GM19395 (cell line): ENCODE results near the gene SIRT6.
"Not testable (repeated sequence)": the region's sequence is repeated elsewhere in the genome, so short reads cannot be mapped to it uniquely, and the experiment has no call there.

Experiments used
- ATAC-seq: cut with Tn5 transposase; IDR thresholded peaks from one replicate; pipeline ENCODE4 v1.9.1; 2021; ENCODE audit warnings: mild to moderate bottlenecking, moderate library complexity; ENCODE audit not compliant: unreplicated experiment

The SIRT6 gene

DNA sequence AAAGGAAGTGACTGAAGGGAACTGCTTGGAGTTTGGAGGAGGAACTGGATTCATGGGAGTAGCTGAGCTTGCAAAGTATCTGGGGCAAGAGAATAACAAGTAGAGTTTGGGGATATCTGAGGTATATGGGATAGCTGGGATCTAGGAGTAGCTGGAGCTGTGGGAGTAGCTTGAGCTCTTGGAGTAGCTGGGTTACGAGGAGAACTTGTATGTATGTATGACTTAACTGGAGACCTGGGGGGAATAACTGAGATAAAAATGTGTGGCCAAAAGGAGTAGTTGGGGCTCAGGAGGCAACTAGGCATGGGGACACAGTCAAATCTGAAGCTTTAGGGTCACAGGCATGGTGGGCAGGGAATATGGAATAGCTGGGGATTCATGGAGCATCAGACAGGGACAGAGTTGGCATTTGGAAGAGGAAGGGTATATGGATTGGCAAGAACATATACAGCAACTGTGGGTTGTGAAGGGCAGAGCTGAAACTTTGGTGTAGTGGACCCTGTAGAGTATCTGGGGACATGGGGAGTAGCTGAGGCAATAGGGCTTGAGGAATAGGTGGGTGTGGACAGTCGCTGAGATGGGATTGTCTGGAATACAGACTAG, 18.7 kb upstream of the SIRT6 start:
- ATAC-seq: no peak

DNA sequence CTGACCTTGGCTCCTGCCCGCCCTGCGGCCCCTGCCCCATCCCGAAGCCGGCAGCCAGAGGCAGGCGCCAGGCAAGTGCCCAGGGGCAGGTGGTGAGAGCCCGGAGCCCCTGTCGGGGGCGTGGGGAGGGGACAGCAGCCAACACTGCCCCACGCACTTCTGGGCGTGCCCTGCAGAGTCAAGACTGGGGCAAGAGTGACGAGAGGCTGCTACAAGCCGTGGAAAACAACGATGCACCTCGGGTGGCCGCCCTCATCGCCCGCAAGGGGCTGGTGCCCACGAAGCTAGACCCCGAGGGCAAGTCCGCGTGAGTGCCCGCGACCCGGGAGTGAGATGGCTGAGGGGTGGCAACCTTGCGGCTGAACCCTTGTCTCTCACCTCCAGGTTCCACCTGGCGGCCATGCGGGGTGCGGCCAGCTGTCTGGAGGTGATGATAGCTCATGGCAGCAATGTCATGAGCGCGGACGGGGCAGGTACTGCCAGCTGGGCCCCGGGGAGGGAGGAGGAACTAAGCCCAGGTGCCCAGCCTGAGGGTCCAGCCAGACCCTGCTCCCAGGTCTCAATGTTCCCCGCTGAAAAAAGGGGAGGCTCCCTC, 17.4 kb upstream of the SIRT6 start:
- ATAC-seq: no peak

- ATAC-seq: no peak
Measured at GRCh38 chr19:4198467-4199126, 16.2 kb upstream of the SIRT6 start.

DNA sequence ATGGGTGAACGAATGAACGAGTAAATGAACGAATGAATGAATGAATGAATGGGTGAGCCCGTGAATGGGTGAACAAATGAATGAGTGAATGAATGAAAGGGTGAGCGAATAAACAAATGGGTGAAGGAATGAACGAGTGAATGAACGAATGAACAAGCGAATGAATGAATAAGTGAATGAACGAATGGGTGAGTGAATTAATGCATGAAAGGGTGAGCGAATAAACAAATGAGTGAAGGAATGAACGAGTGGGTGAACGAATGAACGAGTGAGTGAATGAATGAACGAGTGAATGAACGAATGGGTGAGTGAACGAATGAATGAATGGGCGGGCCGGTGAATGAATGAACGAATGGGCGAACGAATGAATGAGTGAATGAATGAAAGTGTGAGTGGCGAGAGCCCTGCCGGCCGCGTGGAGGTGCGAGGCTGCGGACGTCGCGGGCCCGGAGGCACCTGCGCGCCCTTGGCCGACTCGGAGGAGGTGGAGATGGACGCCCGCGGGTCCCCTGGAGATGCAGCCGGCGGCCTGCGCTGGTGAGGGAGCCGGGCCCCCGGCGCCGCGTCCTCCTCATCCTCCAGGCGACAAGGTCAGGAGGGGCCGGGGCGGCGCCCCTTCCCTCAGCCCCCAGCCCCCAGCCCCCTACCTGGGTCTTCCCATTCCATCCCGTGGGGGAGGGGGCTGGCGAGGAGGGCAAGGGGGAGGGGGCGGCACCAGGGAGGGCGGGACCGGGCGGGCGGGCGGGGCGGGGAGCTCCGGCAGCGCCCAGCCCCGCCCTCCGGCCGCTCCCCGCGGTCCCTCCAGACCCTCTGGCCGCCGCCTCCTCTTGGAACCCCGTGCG, 15.5 kb upstream of the SIRT6 start:
- no peak for ATAC-seq

GRCh38 chr19:4197228-4197624, 14.9 kb upstream of the SIRT6 start:
- no peak for ATAC-seq

DNA sequence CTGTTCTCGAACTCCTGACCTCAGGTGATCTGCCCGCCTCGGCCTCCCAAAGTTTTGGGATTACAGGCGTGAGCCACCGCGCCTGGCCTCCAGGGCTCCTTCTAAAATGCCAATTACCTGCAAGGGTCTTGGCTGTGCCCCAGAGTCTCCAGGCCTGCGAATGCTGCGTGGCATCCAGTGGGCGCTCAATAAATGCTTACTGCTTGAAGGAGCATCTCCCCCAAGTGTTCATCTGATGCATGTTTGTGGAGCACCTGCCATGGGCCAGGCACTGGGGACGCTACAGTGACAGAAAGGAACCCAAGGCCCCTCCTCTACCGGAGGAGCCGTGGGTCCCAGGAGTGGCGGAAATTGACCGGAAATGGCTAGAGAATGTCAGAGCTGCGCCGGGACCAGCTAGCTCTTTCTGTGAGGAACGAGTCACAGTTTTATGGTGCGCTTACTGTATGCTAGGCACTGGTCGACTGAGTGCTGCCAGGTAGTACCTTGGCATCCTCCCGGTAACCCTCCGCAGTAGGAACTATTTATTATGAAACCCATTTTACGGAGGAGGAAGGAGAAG, 14.3 kb upstream of the SIRT6 start:
- ATAC-seq: no peak

DNA sequence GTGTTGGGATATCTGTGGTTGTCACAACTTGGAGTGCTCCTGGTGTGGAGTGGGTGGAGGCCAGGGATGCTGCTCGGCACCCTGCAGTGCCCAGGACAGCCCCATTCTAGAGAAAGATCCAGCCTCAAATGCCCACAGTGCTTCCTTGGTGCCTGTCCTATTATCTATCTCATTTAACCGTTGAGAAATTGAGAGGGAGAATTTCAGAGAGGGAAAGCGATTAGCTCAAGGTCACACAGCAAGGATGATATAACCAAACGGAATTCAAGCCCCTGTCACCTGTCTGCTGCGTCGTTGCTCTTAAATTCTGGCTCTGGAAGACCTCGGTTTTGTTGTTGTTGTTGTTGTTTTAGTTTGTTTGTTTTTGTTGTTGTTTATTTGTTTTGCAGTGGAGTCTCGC, 13.6 kb upstream of the SIRT6 start:
- ATAC-seq: no peak

DNA sequence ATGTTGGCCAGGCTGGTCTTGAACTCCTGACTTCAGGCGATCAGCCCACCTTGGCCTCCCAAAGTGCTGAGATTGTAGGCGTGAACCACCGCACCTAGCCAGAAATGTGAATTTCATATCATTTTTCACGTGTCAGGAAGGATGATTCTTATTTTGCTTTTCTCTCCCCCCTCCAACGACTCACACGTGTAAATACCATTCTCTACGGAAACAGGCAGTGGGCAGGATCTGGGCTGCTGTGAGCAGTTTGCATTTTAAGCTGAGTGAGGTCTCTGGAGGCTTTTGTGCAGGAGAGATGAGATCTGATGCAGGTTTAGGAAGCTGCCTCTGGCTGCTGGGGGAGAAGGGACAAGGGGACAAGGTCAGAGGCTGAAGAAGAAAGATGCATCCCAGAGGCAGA, 12.0 kb upstream of the SIRT6 start:
- ATAC-seq: no peak

DNA sequence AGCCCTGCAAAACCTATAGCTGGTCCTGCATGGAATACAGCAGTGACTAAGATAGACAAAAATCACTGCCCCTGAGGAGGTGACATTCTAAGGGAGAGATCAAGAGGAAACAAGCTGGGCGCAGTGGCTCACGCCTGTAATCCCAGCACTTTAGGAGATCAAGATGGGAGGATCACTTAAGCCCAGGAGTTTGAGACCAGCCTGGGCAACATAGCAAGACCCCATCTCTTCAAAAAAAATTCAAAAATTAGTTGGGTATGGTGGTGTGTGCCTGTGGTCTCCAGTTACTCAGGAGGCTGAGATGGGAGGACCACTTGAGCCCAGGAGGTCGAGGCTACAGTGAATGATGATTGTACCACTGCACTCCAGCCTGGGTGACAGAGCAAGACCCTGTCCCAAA, 10.2 kb upstream of the SIRT6 start:
- not testable (repeated sequence) for ATAC-seq

DNA sequence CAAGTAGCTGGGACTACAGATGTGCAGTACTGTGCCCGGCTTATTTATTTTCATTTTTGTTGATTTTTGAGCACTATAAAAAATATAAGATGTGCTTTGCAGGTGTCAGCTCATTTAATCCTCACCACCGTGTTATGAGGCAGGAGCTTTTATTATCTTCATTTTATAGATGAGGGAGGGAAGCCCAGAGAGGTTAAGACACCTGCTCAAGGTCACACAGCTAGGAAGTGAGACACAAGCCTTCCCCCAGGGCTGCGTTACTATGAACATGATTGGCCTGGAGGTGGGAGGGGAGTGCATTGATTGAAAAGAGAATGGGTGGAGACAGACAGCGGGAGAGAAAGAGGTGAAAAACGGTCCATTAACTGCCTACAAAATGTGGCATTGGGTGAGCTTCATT, 7.3 kb upstream of the SIRT6 start:
- no peak for ATAC-seq

DNA sequence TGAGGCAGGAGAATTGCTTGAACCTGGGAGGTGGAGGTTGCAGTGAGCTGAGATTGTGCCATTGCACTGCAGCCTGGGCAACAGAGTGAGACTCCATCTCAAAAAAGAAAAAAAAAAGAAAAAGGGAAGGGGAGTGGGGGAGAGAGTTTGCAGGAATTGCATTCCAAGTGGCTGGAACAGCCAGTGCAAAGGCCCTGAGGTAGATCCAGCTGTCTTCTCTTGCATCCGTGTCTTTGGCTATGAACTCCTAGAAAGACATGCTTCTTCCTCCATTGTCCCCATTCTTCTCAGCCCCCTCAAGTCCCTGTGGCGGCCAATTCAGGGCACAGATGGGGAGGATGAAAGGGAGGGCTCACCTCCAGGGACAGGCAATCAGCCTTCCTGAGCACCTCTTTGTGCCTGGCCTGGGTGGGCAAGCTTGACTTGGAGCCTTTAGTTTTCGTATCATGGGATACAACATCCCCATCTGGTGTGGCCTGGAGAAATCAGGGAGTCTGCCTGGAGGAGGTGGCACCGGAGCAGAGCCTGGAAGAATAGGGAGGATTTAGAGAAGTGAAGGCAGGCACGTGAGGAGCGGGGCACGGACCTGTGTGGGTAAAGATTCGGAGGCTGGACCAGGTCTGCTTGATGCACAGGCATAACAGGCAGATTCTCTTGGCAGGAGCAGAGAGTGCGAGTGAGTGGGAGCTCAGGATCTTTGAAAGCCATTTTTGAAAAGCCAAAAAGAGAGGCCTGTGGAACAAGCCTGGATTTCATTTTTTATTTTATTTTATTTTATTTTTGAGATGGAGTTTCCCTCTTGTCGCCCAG, 5.2 kb upstream of the SIRT6 start:
- ATAC-seq: no peak

- no peak for ATAC-seq
Measured at GRCh38 chr19:4186087-4186993, 4.0 kb upstream of the SIRT6 start.

DNA sequence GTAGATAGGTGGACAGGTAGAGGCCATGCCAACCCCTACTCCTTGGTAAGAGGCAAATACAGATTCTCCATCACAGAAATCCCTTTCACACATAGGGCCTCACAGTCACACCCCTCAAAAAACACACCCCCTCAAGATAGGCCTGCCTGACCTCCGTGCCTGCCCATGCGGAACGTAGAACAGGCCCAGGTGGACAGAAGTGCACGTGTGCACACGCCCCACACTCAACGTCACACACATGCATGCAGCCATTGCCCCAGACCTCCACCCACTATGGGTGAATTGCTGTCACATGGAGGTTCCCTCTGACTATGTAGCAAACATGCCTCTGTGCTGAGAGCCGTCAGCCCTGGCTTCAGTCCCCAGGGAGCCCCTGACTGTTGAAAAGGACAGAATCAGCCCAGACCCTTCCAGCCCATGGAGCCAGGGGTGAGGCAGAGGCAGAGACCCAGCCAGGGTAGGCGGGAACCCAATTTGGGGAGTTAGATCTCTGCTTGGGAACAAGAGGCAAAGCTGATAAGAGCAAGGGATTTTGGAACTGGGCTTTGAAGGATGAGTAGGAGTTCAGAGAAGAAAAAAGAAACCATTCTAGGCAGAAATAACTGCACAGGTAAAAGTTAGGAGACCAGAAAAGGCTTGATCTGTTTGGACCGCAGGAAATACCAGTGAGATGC, 3.2 kb upstream of the SIRT6 start:
- ATAC-seq: no peak

DNA sequence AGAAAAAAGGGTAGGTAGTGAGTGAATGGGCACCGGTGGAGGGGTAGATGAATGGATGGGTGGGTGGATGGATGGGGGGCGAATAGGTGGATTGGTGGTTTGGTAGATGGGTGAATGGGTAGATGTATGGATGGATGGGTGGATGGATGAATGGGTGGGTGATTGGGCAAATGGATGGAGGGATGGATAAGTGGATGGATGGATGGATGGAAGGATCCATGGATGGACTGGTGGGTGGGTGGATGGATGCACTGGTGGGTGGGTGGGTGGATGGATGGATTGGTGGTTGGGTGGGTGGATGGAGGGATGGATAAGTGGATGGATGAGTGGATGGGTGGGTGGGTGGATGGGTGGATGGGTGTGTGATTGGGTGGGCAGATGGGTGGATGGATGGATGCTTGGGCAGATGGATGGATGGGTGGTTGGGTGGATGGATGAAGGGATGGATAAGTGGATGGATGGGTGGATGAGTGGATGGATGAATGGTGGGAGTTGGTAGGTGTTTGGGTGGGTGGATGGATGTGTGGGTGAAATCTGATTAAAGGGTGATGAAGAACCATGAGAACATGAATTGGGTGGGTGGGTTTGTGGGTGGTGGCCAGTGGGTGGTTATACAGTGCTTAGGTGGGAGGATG, 2.5 kb upstream of the SIRT6 start:
- ATAC-seq: no peak

DNA sequence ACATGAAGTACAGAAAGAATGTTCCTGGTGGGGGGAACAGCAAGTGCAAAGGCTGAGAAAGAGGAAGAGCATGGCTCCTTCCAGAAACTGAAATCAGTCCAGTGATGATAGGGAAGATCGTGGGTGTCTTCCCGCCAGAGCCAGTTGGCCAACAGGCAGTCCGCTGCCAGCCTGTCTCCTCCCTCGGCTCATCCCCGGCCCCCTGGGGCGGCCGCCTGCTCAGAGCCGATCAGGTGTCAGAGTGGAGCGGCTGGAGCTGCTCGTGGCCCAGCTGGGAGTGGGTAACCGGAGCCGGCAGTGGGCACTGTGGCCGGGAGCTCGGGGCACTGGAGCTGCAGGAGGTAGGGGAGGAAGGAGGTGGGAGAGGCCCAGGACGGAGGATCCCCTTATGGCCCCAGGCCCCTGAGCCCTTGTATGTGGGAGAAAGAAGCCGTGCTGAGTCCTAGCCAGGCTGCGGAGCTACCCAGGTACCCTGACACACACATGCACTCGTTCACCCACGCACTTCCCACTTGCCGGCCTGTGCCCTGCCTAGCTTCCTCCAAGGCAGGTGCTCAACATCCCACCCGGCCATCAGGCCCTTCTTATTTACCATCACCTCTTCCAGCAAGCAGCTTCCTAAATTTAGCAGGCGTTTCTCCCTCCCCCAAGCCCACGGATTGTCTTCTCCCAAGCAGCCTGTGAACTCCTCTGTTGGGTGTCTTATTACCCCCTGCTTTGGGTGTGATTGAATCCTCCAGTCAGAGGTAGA, 1.8 kb upstream of the SIRT6 start:
- ATAC-seq: no peak

DNA sequence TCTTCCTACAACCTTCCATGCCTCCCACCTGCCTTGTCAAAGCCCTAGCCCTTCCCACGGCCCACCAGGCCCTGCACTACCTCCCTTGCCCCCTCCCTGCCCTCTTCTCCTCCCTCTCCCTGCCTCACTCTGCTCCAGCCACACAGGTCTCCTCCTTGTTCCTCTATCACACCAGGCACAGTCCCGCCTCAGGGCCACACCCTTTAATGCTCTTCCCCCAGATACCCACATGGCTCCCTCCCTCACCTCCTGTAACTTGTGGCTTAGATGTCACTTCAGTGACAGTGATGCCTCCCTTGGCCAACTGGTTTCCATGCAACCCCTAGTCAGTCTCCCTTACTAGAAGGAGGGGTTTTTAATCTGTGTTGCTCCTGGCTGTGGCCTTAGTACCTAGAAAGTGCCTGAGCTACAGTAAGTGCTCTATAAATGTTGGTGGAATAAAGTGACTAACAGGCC, 1.3 kb downstream of the SIRT6 start:
- no peak for ATAC-seq

GRCh38 chr19:4178990-4179389, 3.4 kb downstream of the SIRT6 start:
- no peak for ATAC-seq

DNA sequence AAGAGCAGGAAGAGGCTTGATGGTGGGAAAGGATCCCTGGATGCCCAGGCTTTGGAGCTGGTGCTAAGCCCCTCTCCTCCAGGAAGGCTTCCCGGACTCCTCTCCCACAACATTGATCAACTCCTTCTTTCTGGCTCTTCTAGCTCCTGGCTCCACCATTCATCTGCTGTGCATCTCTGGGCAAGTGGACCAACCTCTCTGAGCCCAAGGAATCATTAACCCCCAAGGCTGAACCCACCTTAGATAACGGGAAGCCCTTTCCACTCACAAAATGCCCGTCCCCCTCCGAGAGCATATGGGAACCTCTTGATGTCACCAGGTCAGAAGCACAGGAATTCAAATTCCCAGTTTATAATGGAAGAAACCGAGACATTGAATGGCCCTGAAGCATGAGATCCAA, 5.2 kb downstream of the SIRT6 start:
- ATAC-seq: no peak
